ENCODE measurements around the gene ZNF460.
A peak's percentile ranks its signal among the peaks of the same experiment; 100 is the strongest.

ZNF460 gene

GRCh38 chr19:57279418-57280164 lies 694 bp upstream of the ZNF460 start:
- DNase-seq (ENCODE audit: low read depth, low spot score) = peak; percentile 88

GRCh38 chr19:57280962-57281400 lies 696 bp downstream of the ZNF460 start:
- DNase-seq (ENCODE audit: low read depth, low spot score) = no peak

- no peak for DNase-seq (ENCODE audit: low read depth, low spot score)
These were observed 1.8 kb downstream of the ZNF460 start for GRCh38 chr19:57282011-57282643.

GRCh38 chr19:57288373-57288772 lies 8.1 kb downstream of the ZNF460 start:
- DNase-seq (ENCODE audit: low read depth, low spot score) = no peak

GRCh38 chr19:57290970-57291369 lies 10.7 kb downstream of the ZNF460 start:
- DNase-seq (ENCODE audit: low read depth, low spot score) = no peak

GRCh38 chr19:57292547-57292946 lies 12.3 kb downstream of the ZNF460 start:
- no peak for DNase-seq (ENCODE audit: low read depth, low spot score)

- no peak for DNase-seq (ENCODE audit: low read depth, low spot score)
These were observed 13.4 kb downstream of the ZNF460 start for GRCh38 chr19:57293719-57294118.

- DNase-seq (ENCODE audit: low read depth, low spot score) = no peak
These were observed 21.8 kb downstream of the ZNF460 start for GRCh38 chr19:57302020-57302465.

- no peak for DNase-seq (ENCODE audit: low read depth, low spot score)
These were observed 22.6 kb downstream of the ZNF460 start for GRCh38 chr19:57302727-57303401.

- no peak for DNase-seq (ENCODE audit: low read depth, low spot score)
These were observed 24.8 kb downstream of the ZNF460 start for GRCh38 chr19:57305056-57305455.

GRCh38 chr19:57308514-57308913 lies 28.2 kb downstream of the ZNF460 start:
- no peak for DNase-seq (ENCODE audit: low read depth, low spot score)

- DNase-seq (ENCODE audit: low read depth, low spot score) = no peak
These were observed 30.5 kb downstream of the ZNF460 start for GRCh38 chr19:57310792-57311191.

- DNase-seq (ENCODE audit: low read depth, low spot score) = no peak
These were observed 33.9 kb downstream of the ZNF460 start for GRCh38 chr19:57314146-57314545.

GRCh38 chr19:57317503-57317902 lies 37.2 kb downstream of the ZNF460 start:
- no peak for DNase-seq (ENCODE audit: low read depth, low spot score)

GRCh38 chr19:57319869-57320179 lies 39.5 kb downstream of the ZNF460 start:
- DNase-seq (ENCODE audit: low read depth, low spot score) = no peak

GRCh38 chr19:57320180-57321084 lies 40.1 kb downstream of the ZNF460 start, which contains the start of gene ZNF543:
Gene ZNF543, plus strand, starts transcription at chr19:57320472. Its CDS starts 382 bp downstream, at chr19:57320854.
- peak; percentile 91 for DNase-seq (ENCODE audit: low read depth, low spot score)

GRCh38 chr19:57321116-57321515 lies 40.8 kb downstream of the ZNF460 start:
- DNase-seq (ENCODE audit: low read depth, low spot score) = no peak

GRCh38 chr19:57321751-57322150 lies 41.5 kb downstream of the ZNF460 start:
- no peak for DNase-seq (ENCODE audit: low read depth, low spot score)

- no peak for DNase-seq (ENCODE audit: low read depth, low spot score)
These were observed 44.7 kb downstream of the ZNF460 start for GRCh38 chr19:57324992-57325391.

GRCh38 chr19:57327993-57328392 lies 47.7 kb downstream of the ZNF460 start:
- DNase-seq (ENCODE audit: low read depth, low spot score) = no peak

- no peak for DNase-seq (ENCODE audit: low read depth, low spot score)
These were observed 53.9 kb downstream of the ZNF460 start for GRCh38 chr19:57334191-57334590.

GRCh38 chr19:57338877-57339276 lies 58.6 kb downstream of the ZNF460 start:
- no peak for DNase-seq (ENCODE audit: low read depth, low spot score)
